ENCODE data around the gene NIPAL3.
"Not testable (repeated sequence)": the region's sequence is repeated elsewhere in the genome, so short reads cannot be mapped to it uniquely, and the experiment has no call there.

Gene NIPAL3

DNA sequence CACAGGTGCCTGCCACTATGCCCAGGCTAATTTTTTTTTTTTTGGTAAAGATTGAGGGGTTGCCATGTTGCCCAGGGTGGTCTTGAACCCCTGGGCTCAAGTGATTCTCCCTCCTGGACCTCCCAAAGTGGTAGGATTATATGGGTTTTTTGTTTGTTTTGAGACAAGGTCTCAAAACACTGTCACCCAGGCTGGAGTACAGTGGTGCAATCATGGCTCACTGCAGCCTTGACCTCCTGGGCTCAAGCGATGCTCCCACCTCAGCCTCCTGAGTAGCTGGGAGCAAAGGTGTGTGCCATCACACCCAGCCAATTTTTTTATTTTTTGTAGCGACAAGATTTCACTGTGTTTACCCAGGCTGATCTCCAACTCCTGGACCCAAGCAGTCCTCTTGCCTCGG, 78.2 kb downstream of the NIPAL3 start:
- DNase-seq, result no peak

GRCh38 chr1:24498589-24498988, 83.0 kb downstream of the NIPAL3 start:
- no peak for DNase-seq

DNA sequence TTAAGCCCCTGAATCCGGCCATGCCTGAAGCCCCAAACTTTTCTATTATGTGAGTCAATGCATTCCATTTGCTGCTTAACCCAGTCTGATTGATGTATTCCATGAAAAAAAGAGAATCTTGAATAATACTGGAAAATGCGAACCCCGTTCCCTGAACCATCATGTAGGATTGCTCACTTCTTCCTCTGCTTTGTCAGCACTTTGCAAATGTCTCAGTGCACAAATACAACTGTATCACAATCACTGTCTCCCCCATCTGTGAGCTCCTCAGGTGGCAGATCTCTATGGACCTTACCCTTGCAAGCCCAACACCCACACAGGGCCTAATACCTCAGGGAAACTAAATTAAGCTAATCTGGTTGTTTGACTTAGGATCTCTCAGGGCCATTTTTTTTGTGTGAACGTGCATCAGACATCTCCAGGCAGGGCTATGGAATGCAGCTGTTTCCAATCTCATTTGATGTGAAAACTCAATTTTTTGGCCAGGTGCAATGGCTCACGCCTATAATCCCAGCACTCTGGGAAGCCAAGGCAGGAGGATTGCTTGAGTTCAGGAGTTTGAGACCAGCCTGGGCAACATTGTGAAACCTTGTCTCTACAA, 84.9 kb downstream of the NIPAL3 start:
- no peak for DNase-seq

GRCh38 chr1:24501371-24502064, 85.9 kb downstream of the NIPAL3 start:
- no peak for DNase-seq

DNA sequence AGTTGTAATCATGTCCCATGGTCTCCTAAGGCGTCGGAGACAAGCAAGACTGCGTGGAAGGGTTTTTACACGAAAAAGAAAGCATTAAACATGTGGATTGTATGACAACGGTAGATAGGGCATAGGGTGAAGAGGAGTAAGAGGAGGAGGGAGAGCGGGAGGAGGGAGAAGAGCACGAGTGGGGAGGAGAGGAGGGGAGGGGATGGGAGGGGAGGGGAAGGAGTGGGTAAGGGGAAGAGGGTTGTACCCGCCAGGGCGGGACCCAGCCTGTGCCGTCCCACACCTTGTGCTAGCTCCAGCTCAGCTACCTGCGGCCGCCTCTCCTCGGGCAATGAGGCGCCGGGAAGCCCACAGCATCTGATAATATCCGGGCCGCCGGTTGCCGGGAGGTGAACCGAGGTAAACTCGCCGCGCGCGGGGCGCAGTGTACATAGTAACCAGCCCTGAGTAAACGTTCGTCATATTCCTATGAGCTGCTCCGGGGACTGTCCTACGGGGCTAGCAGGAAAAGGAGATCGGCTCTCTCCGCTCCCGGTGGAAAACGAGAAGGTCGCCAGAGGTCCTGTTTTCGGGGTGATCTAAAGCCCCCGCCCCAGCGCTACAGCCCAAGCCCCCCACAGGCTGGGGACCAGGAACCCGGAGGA, 86.6 kb downstream of the NIPAL3 start:
- peak; percentile 62 for DNase-seq

GRCh38 chr1:24502709-24503058, 87.1 kb downstream of the NIPAL3 start, which contains the start of gene RCAN3:
RCAN3 (plus strand) TSS chr1:24502836; CDS start chr1:24514373, 11,537 bp downstream.
- DNase-seq, result peak; percentile 69

DNA sequence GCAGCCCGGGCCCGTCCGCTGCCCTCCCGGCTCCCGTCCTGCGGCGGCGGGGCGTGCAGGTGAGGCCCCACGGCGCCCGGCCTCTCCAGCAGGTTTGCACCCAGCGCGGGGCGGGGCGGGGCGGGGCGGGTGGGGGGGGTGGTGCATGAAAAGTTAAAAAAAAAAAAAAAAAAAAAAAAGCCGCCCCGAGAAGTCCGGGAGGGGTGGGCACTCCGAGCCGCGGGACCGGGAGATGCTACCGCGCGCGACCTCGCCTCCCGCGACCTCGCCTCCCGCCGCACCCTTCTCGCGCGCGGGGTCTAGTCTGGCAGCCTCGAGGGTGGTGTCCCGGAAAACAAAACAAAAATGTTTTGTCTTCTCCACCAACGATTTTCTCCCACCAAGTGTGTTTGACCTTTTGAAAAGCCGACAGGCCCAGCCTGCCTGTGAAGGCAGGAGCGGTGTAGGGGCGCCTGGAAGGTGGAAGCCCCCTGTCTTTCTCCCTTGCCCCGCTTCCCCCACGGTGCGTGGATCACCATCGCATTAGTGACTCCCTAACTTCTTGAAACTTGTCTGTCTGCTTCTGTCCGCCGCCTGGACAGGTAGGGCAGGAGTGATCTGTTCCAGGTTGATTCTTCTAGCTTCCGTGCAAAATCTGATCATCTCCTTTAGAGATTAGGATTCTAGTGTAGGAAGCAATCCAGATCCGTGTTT, 87.6 kb downstream of the NIPAL3 start:
- DNase-seq, result no peak

GRCh38 chr1:24503870-24504523, 88.4 kb downstream of the NIPAL3 start:
- no peak for DNase-seq

GRCh38 chr1:24504560-24504959, 89.0 kb downstream of the NIPAL3 start:
- no peak for DNase-seq

DNA sequence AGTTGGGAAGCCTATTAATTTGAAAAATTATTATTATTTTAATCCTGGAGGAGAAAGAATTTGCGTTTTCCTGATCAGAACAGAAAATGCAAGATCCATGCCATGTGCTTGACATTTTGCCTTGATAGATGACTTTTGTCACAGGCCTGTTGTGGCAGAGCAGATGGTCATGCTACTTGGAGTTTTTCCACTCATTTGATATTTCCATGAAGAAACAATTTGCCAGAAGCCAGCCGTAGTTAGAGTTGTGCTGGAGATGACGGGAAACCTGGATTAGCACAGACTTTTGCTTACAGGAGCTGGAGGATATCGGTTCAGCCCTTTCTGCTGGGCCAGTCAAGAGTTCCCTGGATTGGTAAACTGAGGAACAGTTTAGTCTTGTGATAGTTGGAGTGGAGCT, 90.2 kb downstream of the NIPAL3 start:
- no peak for DNase-seq

DNA sequence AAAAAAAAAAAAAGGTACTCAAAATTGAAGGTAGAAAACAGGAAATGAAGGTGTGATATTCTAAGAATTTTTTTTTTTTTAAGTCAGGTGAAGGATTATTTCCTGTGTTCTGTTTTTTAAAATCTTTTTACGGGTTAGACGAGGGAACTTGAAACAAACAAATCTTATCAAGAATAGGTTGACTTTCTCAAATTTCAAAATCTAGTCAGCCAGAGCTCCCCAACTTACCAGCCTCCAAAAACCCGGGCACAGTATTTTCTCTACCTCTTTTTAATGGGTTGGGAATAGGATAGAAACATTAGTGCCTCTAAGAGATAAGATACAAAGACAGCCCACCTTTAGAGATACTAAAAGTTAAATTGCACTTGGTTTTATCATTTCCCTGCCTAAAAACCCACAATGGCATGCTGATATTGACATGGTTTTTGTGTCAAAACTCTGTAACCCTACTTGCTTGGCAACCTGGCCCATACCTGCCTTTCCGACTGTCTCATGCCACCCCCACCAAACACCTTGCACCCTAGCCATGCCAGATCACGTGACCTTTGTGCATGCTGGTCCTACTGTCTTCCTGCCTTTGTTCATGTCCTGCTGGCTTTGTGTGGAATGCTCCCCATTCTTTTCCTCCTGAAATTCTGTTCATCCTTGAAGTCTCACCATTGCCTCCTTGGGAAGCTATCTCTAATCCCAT, 91.2 kb downstream of the NIPAL3 start:
- DNase-seq, result no peak

- no peak for DNase-seq
Observed at GRCh38 chr1:24507405-24507804, 91.8 kb downstream of the NIPAL3 start.

GRCh38 chr1:24508911-24509310, 93.3 kb downstream of the NIPAL3 start:
- no peak for DNase-seq

- DNase-seq, result no peak
Observed at GRCh38 chr1:24513706-24514105, 98.1 kb downstream of the NIPAL3 start.

- no peak for DNase-seq
Observed at GRCh38 chr1:24514946-24515345, 99.3 kb downstream of the NIPAL3 start.

GRCh38 chr1:24515671-24516209, 100.1 kb downstream of the NIPAL3 start:
- not testable (repeated sequence) for DNase-seq

GRCh38 chr1:24516506-24516905, 100.9 kb downstream of the NIPAL3 start:
- DNase-seq, result no peak

DNA sequence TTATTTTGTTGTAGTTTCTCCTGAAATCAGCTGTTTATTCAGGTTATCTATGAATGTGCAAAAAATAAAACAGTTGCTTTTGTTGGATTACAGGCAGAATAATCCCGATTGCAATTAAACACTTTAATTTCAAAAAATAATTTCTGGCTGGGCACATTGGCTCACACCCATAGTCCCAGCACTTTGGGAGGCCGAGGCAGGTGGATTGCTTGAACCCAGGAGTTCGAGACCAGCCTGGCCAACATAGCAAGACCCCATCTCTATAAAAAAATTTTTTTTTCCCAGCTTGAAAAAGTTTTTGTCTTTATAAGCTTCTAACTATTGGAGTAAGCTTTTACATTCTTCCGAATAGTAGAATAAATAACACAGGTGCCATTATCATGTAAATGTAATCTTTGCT, 102.3 kb downstream of the NIPAL3 start:
- DNase-seq, result no peak

DNA sequence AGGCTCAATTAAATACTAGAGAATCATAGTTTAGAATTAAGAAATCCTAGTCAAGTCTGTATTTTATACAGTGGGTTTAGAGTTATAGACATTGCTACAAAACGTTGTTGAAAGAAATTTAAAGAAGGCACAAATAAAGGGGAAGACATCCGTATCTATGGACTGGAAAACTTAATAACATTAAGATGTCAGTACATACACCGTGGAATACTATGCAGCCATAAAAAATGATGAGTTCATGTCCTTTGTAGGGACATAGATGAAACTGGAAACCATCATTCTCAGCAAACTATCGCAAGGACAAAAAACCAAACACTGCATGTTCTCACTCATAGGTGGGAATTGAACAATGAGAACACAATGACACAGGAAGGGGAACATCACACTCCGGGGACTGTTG, 104.7 kb downstream of the NIPAL3 start:
- DNase-seq, result not testable (repeated sequence)

Data from activated T-cell treated with anti-CD3 and anti-CD28 coated beads for 4 hours (primary cell).